ENCODE data around the gene XG. TPM values are rescaled to one million over a fixed set of nuclear protein-coding genes. Genes with fewer than 3 reads are reported as not detected.
"Not testable (repeated sequence)": the region's sequence is repeated elsewhere in the genome, so short reads cannot be mapped to it uniquely, and the experiment has no call there.

XG gene
- total RNA-seq, 2 experiments from 2014 or later, result not detected

DNA sequence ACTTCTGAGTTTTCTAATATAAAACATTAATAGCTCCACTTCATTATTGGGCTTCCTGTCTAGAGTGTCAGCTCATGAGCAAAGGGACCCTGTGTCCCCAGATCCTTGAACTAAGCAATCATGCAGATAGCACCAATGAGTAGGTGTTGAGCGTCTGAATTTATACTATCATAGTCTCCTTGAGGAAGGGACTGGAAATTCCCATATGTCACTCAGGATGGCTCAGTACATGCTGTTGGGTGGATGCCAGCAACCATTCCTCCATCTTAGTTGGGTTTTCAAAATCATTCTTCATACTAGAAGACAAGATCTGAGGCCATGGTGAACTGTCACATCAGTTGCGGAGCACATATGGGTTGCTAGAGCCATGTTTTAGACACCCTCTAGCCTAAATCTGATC is 33.0 kb upstream of the XG start:
- Mint-ChIP-seq H3K36me3 (peaks cover 70% of the 10 kb centered on the region), H3K4me3 (no peak overlapping the region), H3K27me3 (no peaks in the 10 kb centered on the region), H3K27ac (no peak overlapping the region), H3K4me1 (peaks cover 37% of the 10 kb centered on the region), H3K9me3 (peaks cover 1% of the 10 kb centered on the region)
- no peak for DNase-seq

- DNase-seq, result no peak
Observed at GRCh38 chrX:2719774-2720447, 31.9 kb upstream of the XG start.

DNA sequence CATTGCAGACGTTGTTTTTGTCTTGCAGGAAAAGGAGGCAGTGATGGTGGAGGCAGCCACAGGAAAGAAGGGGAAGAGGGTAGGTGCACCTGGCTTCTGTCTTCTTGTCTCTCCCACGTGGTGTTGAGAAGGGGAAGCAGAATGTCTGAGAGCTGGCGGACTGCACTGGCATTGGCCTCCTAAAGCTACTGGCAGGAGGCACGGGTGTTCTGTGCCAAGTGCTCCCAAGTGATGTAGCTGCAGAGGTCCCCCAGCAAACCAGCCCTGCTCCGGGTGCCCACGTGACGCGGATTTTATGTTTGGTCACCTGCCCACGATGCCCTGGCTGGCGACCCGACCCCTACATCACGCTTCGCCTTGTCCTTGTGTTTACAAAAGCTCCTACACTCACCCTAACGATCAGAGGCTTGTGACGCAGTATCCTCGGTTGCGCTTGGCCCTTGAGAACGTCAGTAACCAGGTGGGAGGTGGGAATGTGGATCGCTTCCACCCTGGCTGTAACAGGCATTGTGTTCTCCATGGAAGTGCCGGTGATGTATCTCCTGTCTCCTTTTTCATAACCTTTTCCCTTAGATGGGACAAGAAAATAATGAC is 28.5 kb upstream of the XG start:
- H3K4me1 Mint-ChIP-seq, result peaks cover 3% of the 10 kb centered on the region
- peaks cover 1% of the 10 kb centered on the region for H3K9me3 Mint-ChIP-seq
- H3K27ac Mint-ChIP-seq, result no peak overlapping the region
- no peak overlapping the region for H3K4me3 Mint-ChIP-seq
- H3K27me3 Mint-ChIP-seq, result no peaks in the 10 kb centered on the region
- H3K36me3 Mint-ChIP-seq, result peaks cover 62% of the 10 kb centered on the region
- DNase-seq, result no peak

More at GRCh38 chrX:2719774-2720447, 31.9 kb upstream of the XG start:
- H3K36me3 Mint-ChIP-seq, result peaks cover 68% of the 10 kb centered on the region
- H3K27me3 Mint-ChIP-seq, result no peaks in the 10 kb centered on the region
- H3K9me3 Mint-ChIP-seq, result peaks cover 1% of the 10 kb centered on the region
- no peak overlapping the region for H3K27ac Mint-ChIP-seq
- H3K4me3 Mint-ChIP-seq, result no peak overlapping the region
- H3K4me1 Mint-ChIP-seq, result peaks cover 30% of the 10 kb centered on the region

GRCh38 chrX:2727264-2727663 is 24.6 kb upstream of the XG start:
- H3K9me3 Mint-ChIP-seq, DNase-seq, H3K27me3 Mint-ChIP-seq, H3K4me3 Mint-ChIP-seq, H3K4me1 Mint-ChIP-seq, H3K27ac Mint-ChIP-seq: not testable (repeated sequence)
- peaks cover 55% of the 10 kb centered on the region for H3K36me3 Mint-ChIP-seq

- no peak overlapping the region for H3K4me3 Mint-ChIP-seq
- H3K36me3 Mint-ChIP-seq, result peaks cover 63% of the 10 kb centered on the region
- peaks cover 17% of the 10 kb centered on the region for H3K4me1 Mint-ChIP-seq
- H3K27ac Mint-ChIP-seq, result no peak overlapping the region
- peaks cover 2% of the 10 kb centered on the region for H3K9me3 Mint-ChIP-seq
- no peaks in the 10 kb centered on the region for H3K27me3 Mint-ChIP-seq
- no peak for DNase-seq
Observed at GRCh38 chrX:2732076-2732475, 19.8 kb upstream of the XG start.

DNA sequence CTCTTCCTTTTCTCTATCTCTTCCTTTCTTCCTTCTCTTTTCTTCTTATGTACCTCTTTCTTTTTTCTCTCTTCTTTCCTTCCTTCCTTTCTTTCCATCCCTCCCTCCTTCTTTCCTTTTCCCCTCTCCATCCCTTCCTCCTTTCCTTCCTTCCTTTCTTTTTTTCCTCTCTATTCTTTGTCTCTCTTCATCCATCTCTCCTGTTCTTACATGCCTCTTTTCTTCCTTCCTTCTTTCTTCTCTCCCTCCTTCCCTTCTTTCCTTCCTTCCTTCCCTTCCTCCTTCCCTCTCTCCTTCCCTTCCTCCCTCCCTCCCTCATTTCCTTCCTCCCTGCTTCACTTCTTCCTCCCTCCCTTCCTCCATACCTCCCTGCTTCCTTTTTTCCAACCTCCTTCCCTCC is 19.2 kb upstream of the XG start:
- no peak for DNase-seq
- Mint-ChIP-seq H3K4me1 (peaks cover 17% of the 10 kb centered on the region), H3K9me3 (peaks cover 2% of the 10 kb centered on the region), H3K27ac (no peak overlapping the region), H3K4me3 (no peak overlapping the region), H3K27me3 (no peaks in the 10 kb centered on the region), H3K36me3 (peaks cover 59% of the 10 kb centered on the region)

GRCh38 chrX:2733286-2733685 is 18.6 kb upstream of the XG start:
- H3K27me3 Mint-ChIP-seq, result no peaks in the 10 kb centered on the region
- no peak overlapping the region for H3K4me3 Mint-ChIP-seq

GRCh38 chrX:2735270-2735669 is 16.6 kb upstream of the XG start:
- Mint-ChIP-seq H3K9me3 (peaks cover 2% of the 10 kb centered on the region), H3K27ac (no peak overlapping the region), H3K4me3 (no peak overlapping the region), H3K4me1 (peaks cover 17% of the 10 kb centered on the region), H3K27me3 (no peaks in the 10 kb centered on the region), H3K36me3 (peaks cover 55% of the 10 kb centered on the region)
- no peak for DNase-seq

More at GRCh38 chrX:2733286-2733685, 18.6 kb upstream of the XG start:
- no peak for DNase-seq
- Mint-ChIP-seq H3K36me3 (peaks cover 58% of the 10 kb centered on the region), H3K9me3 (peaks cover 2% of the 10 kb centered on the region), H3K27ac (no peak overlapping the region), H3K4me1 (peaks cover 17% of the 10 kb centered on the region)

DNA sequence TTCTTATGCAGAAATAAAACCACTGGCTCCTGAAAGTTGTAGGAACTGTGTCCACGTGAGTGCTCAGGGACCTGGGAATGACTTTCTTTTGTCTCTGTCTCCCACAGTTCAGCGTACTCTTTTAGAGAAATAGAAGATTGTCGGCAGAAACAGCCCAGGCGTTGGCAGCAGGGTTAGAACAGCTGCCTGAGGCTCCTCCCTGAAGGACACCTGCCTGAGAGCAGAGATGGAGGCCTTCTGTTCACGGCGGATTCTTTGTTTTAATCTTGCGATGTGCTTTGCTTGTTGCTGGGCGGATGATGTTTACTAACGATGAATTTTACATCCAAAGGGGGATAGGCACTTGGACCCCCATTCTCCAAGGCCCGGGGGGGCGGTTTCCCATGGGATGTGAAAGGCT is 11.2 kb upstream of the XG start:
- no peak for DNase-seq
- peaks cover 5% of the 10 kb centered on the region for H3K4me1 Mint-ChIP-seq
- H3K9me3 Mint-ChIP-seq, result no peaks in the 10 kb centered on the region
- H3K27ac Mint-ChIP-seq, result no peak overlapping the region
- H3K36me3 Mint-ChIP-seq, result peaks cover 45% of the 10 kb centered on the region
- no peak overlapping the region for H3K4me3 Mint-ChIP-seq
- no peaks in the 10 kb centered on the region for H3K27me3 Mint-ChIP-seq

GRCh38 chrX:2741386-2741785 is 10.5 kb upstream of the XG start:
- Mint-ChIP-seq H3K9me3 (no peaks in the 10 kb centered on the region), H3K27me3 (no peaks in the 10 kb centered on the region), H3K4me1 (no peaks in the 10 kb centered on the region), H3K36me3 (peaks cover 40% of the 10 kb centered on the region), H3K4me3 (no peak overlapping the region), H3K27ac (no peak overlapping the region)
- no peak for DNase-seq

- H3K27me3 Mint-ChIP-seq, H3K4me3 Mint-ChIP-seq, H3K27ac Mint-ChIP-seq, DNase-seq, H3K4me1 Mint-ChIP-seq, H3K9me3 Mint-ChIP-seq: not testable (repeated sequence)
- H3K36me3 Mint-ChIP-seq, result peaks cover 12% of the 10 kb centered on the region
Observed at GRCh38 chrX:2746250-2746649, 5.6 kb upstream of the XG start.

- H3K9me3 Mint-ChIP-seq, result no peaks in the 10 kb centered on the region
- H3K27me3 Mint-ChIP-seq, result no peaks in the 10 kb centered on the region
- no peak overlapping the region for H3K27ac Mint-ChIP-seq
- DNase-seq, result no peak
- no peak overlapping the region for H3K4me3 Mint-ChIP-seq
- H3K36me3 Mint-ChIP-seq, result no peaks in the 10 kb centered on the region
- H3K4me1 Mint-ChIP-seq, result no peaks in the 10 kb centered on the region
Observed at GRCh38 chrX:2748171-2748814, 3.5 kb upstream of the XG start.

GRCh38 chrX:2748815-2749188 is 3.0 kb upstream of the XG start:
- no peak overlapping the region for H3K27ac Mint-ChIP-seq
- DNase-seq, result no peak
- no peaks in the 10 kb centered on the region for H3K9me3 Mint-ChIP-seq
- no peaks in the 10 kb centered on the region for H3K27me3 Mint-ChIP-seq
- H3K36me3 Mint-ChIP-seq, result no peaks in the 10 kb centered on the region
- H3K4me3 Mint-ChIP-seq, result no peak overlapping the region
- H3K4me1 Mint-ChIP-seq, result no peaks in the 10 kb centered on the region

GRCh38 chrX:2751291-2751690 is 549 bp upstream of the XG start:
- Mint-ChIP-seq H3K36me3 (no peaks in the 10 kb centered on the region), H3K9me3 (no peaks in the 10 kb centered on the region), H3K27me3 (no peaks in the 10 kb centered on the region), H3K4me3 (no peak overlapping the region), H3K4me1 (no peaks in the 10 kb centered on the region), H3K27ac (no peak overlapping the region)
- no peak for DNase-seq

- not testable (repeated sequence) for H3K9me3 Mint-ChIP-seq, DNase-seq, H3K27me3 Mint-ChIP-seq, H3K27ac Mint-ChIP-seq, H3K36me3 Mint-ChIP-seq, H3K4me1 Mint-ChIP-seq, H3K4me3 Mint-ChIP-seq
Observed at GRCh38 chrX:2752441-2752840, 601 bp downstream of the XG start.

DNA sequence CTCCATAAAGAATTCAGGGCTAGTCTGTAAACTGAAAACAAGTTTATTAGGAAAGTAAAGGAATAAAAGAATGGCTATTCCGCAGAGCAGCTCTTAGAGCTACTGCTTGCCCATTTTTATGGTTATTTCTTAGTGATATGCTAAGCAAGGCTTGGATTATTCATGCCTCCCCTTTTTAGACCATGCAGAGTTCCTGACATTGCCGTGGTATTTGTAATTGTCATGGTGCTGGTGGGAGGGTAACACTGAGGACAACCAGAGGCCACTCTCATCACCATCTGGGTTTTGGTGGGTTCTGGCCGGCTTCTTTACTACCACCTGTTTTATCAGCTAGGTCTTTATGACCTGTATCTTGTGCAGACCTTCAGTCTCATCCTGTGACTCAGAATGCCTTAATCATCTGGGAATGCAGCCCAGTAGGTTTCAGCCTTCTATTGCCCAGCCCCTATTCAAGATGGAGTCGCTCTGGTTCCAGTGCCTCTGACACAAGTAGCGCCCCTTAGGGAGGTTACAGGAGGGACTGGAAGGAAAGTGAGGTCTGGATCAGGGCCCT is 3.4 kb downstream of the XG start:
- DNase-seq, H3K4me3 Mint-ChIP-seq, H3K9me3 Mint-ChIP-seq, H3K36me3 Mint-ChIP-seq, H3K27me3 Mint-ChIP-seq, H3K4me1 Mint-ChIP-seq, H3K27ac Mint-ChIP-seq: not testable (repeated sequence)
